Hepatocyte (in vitro differentiated cells): ENCODE measurements around the gene TIAM1. TPM values are rescaled to one million over a fixed set of nuclear protein-coding genes. Genes with fewer than 3 reads are reported as not detected.

ENCODE experiments used
- DNase-seq: peaks from one replicate; pipeline ENCODE4 v3.0.0-alpha.2; 2016; ENCODE audit warnings: low spot score
- H2AFZ ChIP-seq: fragments of 200-600 bp; sonication (generic); 2 replicates; pipeline ENCODE4 v1.6.0; 2016; ENCODE audit warnings: antibody characterized with exemption, mild to moderate bottlenecking
- H3K27ac ChIP-seq: fragments of 200-600 bp; sonication (generic); 2 replicates; pipeline ENCODE4 v1.5.1; 2016; ENCODE audit warnings: mild to moderate bottlenecking
- H3K27me3 ChIP-seq: fragments of 200-600 bp; sonication (generic); 2 replicates; pipeline ENCODE4 v1.6.1; 2016
- H3K36me3 ChIP-seq: fragments of 200-600 bp; sonication (generic); replicated peaks from 2 replicates; pipeline ENCODE4 v1.5.1; 2016; ENCODE audit warnings: low read depth; ENCODE audit not compliant: insufficient read depth
- H3K4me1 ChIP-seq: fragments of 200-600 bp; sonication (generic); 2 replicates; pipeline ENCODE4 v1.5.1; 2016; ENCODE audit warnings: mild to moderate bottlenecking, moderate library complexity; ENCODE audit not compliant: insufficient read depth
- H3K4me2 ChIP-seq: fragments of 200-600 bp; sonication (generic); 2 replicates; pipeline ENCODE4 v1.6.0; 2016
- H3K4me3 ChIP-seq: fragments of 200-600 bp; sonication (generic); 2 replicates; pipeline ENCODE4 v1.5.1; 2016; ENCODE audit warnings: mild to moderate bottlenecking
- H3K79me2 ChIP-seq: fragments of 200-600 bp; sonication (generic); 2 replicates; pipeline ENCODE4 v1.6.0; 2017; ENCODE audit warnings: mild to moderate bottlenecking
- H3K9me2 ChIP-seq: fragments of 200-600 bp; sonication (generic); replicated peaks from 2 replicates; pipeline ENCODE4 v1.6.0; 2017; ENCODE audit warnings: mild to moderate bottlenecking; ENCODE audit not compliant: insufficient read depth
- H3K9me3 ChIP-seq: fragments of 200-600 bp; sonication (generic); 2 replicates; pipeline ENCODE4 v1.5.1; 2016; ENCODE audit warnings: low read depth, mild to moderate bottlenecking
- H4K20me1 ChIP-seq: fragments of 200-600 bp; sonication (generic); 2 replicates; pipeline ENCODE4 v1.6.0; 2016; ENCODE audit warnings: mild to moderate bottlenecking; ENCODE audit not compliant: insufficient read depth, poor library complexity, severe bottlenecking
- EZH2 ChIP-seq: fragments of 200-600 bp; sonication (generic); IDR thresholded peaks from 2 replicates; pipeline ENCODE4 v1.6.1; 2016; ENCODE audit warnings: antibody characterized with exemption, mild to moderate bottlenecking, borderline replicate concordance
- EZH2phosphoT487 ChIP-seq: fragments of 200-600 bp; sonication (generic); IDR thresholded peaks from one replicate; pipeline ENCODE4 v1.6.1; 2018; ENCODE audit warnings: antibody characterized with exemption, mild to moderate bottlenecking, low read depth, moderate library complexity; ENCODE audit not compliant: unreplicated experiment, severe bottlenecking
- WGBS: methylation state at CpG from one replicate; pipeline ENCODE4 v1.1.6; 2016; ENCODE audit warnings: low lambda C conversion rate; ENCODE audit errors: missing lambda C conversion rate; 5-methylcytosine and 5-hydroxymethylcytosine counted together
- polyA plus RNA-seq: library from polyadenylated mRNA; unstranded; fragments of >200 nt; fragmentation: Nextera tagmentation; extraction: Ambion mirVana; gene quantifications from 2 replicates; pipeline ENCODE4 v1.2.1, GENCODE V29; 2016
- total RNA-seq: library from RNA; depleted of rRNA; stranded (reverse); fragments of >200 nt; gene quantifications from 2 replicates; pipeline ENCODE4 v1.2.3, GENCODE V29; 2014
- TF ChIP-seq, protein P1 (sequence below): fragments of 200-600 bp; sonication (generic); IDR thresholded peaks from 2 replicates; pipeline ENCODE4 v1.5.1; 2016; ENCODE audit warnings: antibody characterized with exemption, mild to moderate bottlenecking; ENCODE audit not compliant: poor library complexity

TIAM1 gene
- total and polyA plus RNA-seq, 2 experiments from 2014 or later = 8.8 TPM

DNA sequence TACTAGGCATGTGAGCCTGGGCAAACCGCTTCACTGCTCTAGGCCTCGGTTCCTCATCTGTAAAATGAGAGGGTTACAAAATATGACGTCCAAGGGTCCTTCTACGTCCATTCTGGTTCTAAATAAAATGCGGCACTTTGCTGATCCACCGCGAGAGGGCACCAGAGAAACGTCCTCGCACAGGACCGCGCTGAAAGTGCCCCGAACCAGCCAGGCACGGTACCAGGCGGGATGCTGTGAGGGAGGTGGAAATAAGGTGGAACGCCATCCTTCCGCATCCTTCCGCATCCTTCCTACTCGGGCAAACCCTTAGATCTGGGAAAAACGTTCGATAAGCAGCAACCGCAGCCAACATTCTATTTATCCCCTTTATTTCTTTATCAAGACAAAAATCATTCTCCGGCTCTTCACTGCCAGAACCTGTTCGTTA lies 245.5 kb downstream of the TIAM1 start:
- no peak overlapping the region for H3K4me2 ChIP-seq
- TF ChIP-seq EZH2phosphoT487 = no peak
- TF ChIP-seq, protein P1, sequence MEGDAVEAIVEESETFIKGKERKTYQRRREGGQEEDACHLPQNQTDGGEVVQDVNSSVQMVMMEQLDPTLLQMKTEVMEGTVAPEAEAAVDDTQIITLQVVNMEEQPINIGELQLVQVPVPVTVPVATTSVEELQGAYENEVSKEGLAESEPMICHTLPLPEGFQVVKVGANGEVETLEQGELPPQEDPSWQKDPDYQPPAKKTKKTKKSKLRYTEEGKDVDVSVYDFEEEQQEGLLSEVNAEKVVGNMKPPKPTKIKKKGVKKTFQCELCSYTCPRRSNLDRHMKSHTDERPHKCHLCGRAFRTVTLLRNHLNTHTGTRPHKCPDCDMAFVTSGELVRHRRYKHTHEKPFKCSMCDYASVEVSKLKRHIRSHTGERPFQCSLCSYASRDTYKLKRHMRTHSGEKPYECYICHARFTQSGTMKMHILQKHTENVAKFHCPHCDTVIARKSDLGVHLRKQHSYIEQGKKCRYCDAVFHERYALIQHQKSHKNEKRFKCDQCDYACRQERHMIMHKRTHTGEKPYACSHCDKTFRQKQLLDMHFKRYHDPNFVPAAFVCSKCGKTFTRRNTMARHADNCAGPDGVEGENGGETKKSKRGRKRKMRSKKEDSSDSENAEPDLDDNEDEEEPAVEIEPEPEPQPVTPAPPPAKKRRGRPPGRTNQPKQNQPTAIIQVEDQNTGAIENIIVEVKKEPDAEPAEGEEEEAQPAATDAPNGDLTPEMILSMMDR = peak; percentile 92
- TF ChIP-seq EZH2 = no peak
- DNase-seq = peak; percentile 78
- H3K79me2 ChIP-seq = no peaks in the 10 kb centered on the region
- H3K4me3 ChIP-seq = no peak overlapping the region
- 17% methylated on average over 23 of the region's 23 CpGs for WGBS
- no peaks in the 10 kb centered on the region for H3K9me3 ChIP-seq
- no peak overlapping the region for H2AFZ ChIP-seq
- H3K27ac ChIP-seq = no peak overlapping the region
- H3K4me1 ChIP-seq = no peaks in the 10 kb centered on the region
- H4K20me1 ChIP-seq = no peaks in the 10 kb centered on the region
- H3K36me3 ChIP-seq = no peaks in the 10 kb centered on the region
- H3K27me3 ChIP-seq = no peaks in the 10 kb centered on the region
- H3K9me2 ChIP-seq = no peaks in the 10 kb centered on the region

DNA sequence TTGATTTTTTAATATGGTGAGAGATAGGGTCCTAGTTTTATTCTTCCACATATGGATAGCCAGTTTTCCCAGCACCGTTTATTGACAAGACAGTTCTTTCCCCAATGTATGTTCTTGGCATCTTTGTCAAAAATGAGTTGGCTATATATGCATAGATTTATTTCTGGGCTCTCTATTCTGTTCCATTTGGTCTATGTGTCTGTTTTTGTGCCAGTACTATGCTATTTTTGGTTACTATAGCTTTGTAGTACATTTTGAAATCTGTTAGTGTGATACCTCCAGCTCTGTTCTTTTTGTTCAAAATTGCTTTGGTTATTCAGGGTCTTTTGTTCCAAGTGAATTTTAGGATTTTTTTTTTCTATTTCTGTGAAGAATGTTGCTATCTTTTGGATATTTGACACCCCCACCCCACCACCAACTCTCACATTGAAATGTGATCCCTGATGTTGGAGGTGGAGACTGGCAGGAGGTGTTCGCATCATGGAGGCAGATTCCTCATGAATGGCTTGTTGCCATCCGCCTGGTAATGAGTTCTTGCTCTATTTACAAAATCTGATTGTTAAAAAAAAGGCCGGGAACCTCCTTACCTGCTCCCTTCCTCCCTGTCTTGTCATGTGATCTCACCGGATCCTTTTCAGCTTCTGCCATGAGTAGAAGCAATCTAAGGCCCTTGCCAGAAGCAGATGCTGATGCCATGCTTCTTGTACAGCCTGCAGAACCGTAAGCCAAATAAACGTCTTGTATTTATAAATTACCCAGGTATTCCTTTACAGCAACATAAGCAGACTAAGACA lies 251.0 kb downstream of the TIAM1 start:
- 81% methylated on average over 7 of the region's 7 CpGs for WGBS
- no peaks in the 10 kb centered on the region for H4K20me1 ChIP-seq

DNA sequence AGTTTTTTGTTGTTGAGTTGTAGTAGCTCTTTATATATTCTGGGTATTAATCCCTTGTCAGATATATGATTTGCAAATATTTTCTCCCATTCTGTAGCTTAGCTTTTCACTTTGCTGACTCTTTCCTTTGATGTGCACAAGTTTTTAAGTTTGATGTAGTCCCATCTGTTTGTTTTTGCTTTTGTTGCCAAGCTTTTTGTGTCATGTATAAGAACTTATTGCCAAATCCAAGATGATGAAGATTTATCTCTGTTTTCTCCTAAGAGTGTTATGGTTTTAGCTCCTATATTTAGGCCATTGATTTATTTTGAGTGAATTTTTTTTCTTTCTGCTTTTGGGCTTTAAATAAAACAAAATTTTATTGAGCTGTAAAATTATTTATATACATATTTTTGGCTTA lies 253.7 kb downstream of the TIAM1 start:
- no peaks in the 10 kb centered on the region for H3K9me2 ChIP-seq
- H3K27ac ChIP-seq = no peak overlapping the region
- H4K20me1 ChIP-seq = no peaks in the 10 kb centered on the region
- H3K27me3 ChIP-seq = no peaks in the 10 kb centered on the region
- DNase-seq = no peak
- no peak for TF ChIP-seq EZH2phosphoT487
- TF ChIP-seq EZH2 = no peak
- TF ChIP-seq, protein P1 = no peak
- H3K4me2 ChIP-seq = no peak overlapping the region
- no peaks in the 10 kb centered on the region for H3K4me1 ChIP-seq
- H2AFZ ChIP-seq = no peak overlapping the region
- H3K79me2 ChIP-seq = no peaks in the 10 kb centered on the region
- H3K9me3 ChIP-seq = no peaks in the 10 kb centered on the region
- no peak overlapping the region for H3K4me3 ChIP-seq
- no peaks in the 10 kb centered on the region for H3K36me3 ChIP-seq

More for the DNA sequence above, 251.0 kb downstream of the TIAM1 start:
- no peak overlapping the region for H3K4me2 ChIP-seq
- no peaks in the 10 kb centered on the region for H3K27me3 ChIP-seq
- no peaks in the 10 kb centered on the region for H3K9me2 ChIP-seq
- H3K36me3 ChIP-seq = no peaks in the 10 kb centered on the region
- H2AFZ ChIP-seq = no peak overlapping the region
- TF ChIP-seq, protein P1 = no peak
- no peak for TF ChIP-seq EZH2
- TF ChIP-seq EZH2phosphoT487 = no peak
- no peak overlapping the region for H3K27ac ChIP-seq
- no peaks in the 10 kb centered on the region for H3K4me1 ChIP-seq
- H3K79me2 ChIP-seq = no peaks in the 10 kb centered on the region
- no peak overlapping the region for H3K4me3 ChIP-seq
- no peaks in the 10 kb centered on the region for H3K9me3 ChIP-seq
- no peak for DNase-seq

DNA sequence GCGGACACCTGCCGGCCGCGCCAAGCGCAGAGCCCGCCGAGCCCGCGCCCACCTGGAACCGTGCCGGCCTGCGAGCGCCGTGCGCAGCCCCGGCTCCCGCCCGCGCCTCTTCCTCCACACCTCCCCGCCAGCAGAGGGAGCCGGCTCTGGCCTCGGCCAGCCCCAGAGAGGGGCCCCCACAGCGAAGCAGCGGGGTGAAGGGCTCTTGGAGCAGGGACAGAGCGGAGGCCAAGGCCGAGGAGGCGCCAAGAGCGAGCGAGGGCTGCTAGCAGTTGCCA lies 255.6 kb downstream of the TIAM1 start:
- no peaks in the 10 kb centered on the region for H3K79me2 ChIP-seq
- no peaks in the 10 kb centered on the region for H3K27me3 ChIP-seq
- H3K4me3 ChIP-seq = no peak overlapping the region
- H4K20me1 ChIP-seq = no peaks in the 10 kb centered on the region
- no peaks in the 10 kb centered on the region for H3K9me3 ChIP-seq
- WGBS = 97% methylated on average over 28 of the region's 29 CpGs
- no peak overlapping the region for H3K27ac ChIP-seq
- TF ChIP-seq EZH2 = no peak
- no peak for TF ChIP-seq EZH2phosphoT487
- TF ChIP-seq, protein P1 = no peak
- no peak for DNase-seq
- no peaks in the 10 kb centered on the region for H3K4me1 ChIP-seq
- no peaks in the 10 kb centered on the region for H3K9me2 ChIP-seq
- no peaks in the 10 kb centered on the region for H3K36me3 ChIP-seq
- no peak overlapping the region for H3K4me2 ChIP-seq
- no peak overlapping the region for H2AFZ ChIP-seq
